ENCODE data around the gene BRWD1.

BRWD1 gene

GRCh38 chr21:39204134-39204533 lies 109.3 kb downstream of the BRWD1 start:
- peak; percentile 41 for TF ChIP-seq CTCF (conservative IDR thresholded peaks at IDR 0.05; ENCODE audit: low read depth, low read length)
- no peak overlapping the region for H3K4me3 ChIP-seq (ENCODE audit: low read depth, low read length)
- no peak for DNase-seq (ENCODE audit: low read depth)

- no peak overlapping the region for H3K4me3 ChIP-seq (ENCODE audit: low read depth, low read length)
- no peak for TF ChIP-seq CTCF (conservative IDR thresholded peaks at IDR 0.05; ENCODE audit: low read depth, low read length)
- DNase-seq (ENCODE audit: low read depth): peak; percentile 13
Observed at GRCh38 chr21:39198800-39199199, 114.6 kb downstream of the BRWD1 start.

GRCh38 chr21:39197448-39198233 lies 115.8 kb downstream of the BRWD1 start:
- TF ChIP-seq CTCF (conservative IDR thresholded peaks at IDR 0.05; ENCODE audit: low read depth, low read length): no peak
- no peak overlapping the region for H3K4me3 ChIP-seq (ENCODE audit: low read depth, low read length)
- DNase-seq (ENCODE audit: low read depth): no peak

GRCh38 chr21:39196838-39197237 lies 116.6 kb downstream of the BRWD1 start:
- TF ChIP-seq CTCF (conservative IDR thresholded peaks at IDR 0.05; ENCODE audit: low read depth, low read length): no peak
- DNase-seq (ENCODE audit: low read depth): no peak
- H3K4me3 ChIP-seq (ENCODE audit: low read depth, low read length): no peak overlapping the region

GRCh38 chr21:39196310-39196709 lies 117.1 kb downstream of the BRWD1 start:
- H3K4me3 ChIP-seq (ENCODE audit: low read depth, low read length): no peak overlapping the region
- TF ChIP-seq CTCF (conservative IDR thresholded peaks at IDR 0.05; ENCODE audit: low read depth, low read length): no peak
- DNase-seq (ENCODE audit: low read depth): no peak

GRCh38 chr21:39193380-39193779 lies 120.1 kb downstream of the BRWD1 start:
- TF ChIP-seq CTCF (conservative IDR thresholded peaks at IDR 0.05; ENCODE audit: low read depth, low read length): no peak
- DNase-seq (ENCODE audit: low read depth): no peak
- no peak overlapping the region for H3K4me3 ChIP-seq (ENCODE audit: low read depth, low read length)

Data from choroid plexus epithelial cell (primary cell).